Neural progenitor cell (in vitro differentiated cells): ENCODE measurements around the gene HUS1.
"Not testable (repeated sequence)": the region's sequence is repeated elsewhere in the genome, so short reads cannot be mapped to it uniquely, and the experiment has no call there.

Source experiments
- EZH2 ChIP-seq: fragments of 200-600 bp; sonication (generic); IDR thresholded peaks from 2 replicates; pipeline ENCODE4 v1.6.1; 2017; ENCODE audit warnings: antibody characterized with exemption, mild to moderate bottlenecking, moderate library complexity
- EZH2phosphoT487 ChIP-seq: fragments of 200-600 bp; sonication (generic); IDR thresholded peaks from 2 replicates; pipeline ENCODE4 v1.6.1; 2017; ENCODE audit warnings: antibody characterized with exemption
- TF ChIP-seq, protein P1 (sequence below): fragments of 200-600 bp; sonication (generic); IDR thresholded peaks from 2 replicates; pipeline ENCODE4 v1.5.1; 2017; ENCODE audit warnings: antibody characterized with exemption, mild to moderate bottlenecking

- not testable (repeated sequence) for TF ChIP-seq EZH2, EZH2phosphoT487
- TF ChIP-seq, protein P1, sequence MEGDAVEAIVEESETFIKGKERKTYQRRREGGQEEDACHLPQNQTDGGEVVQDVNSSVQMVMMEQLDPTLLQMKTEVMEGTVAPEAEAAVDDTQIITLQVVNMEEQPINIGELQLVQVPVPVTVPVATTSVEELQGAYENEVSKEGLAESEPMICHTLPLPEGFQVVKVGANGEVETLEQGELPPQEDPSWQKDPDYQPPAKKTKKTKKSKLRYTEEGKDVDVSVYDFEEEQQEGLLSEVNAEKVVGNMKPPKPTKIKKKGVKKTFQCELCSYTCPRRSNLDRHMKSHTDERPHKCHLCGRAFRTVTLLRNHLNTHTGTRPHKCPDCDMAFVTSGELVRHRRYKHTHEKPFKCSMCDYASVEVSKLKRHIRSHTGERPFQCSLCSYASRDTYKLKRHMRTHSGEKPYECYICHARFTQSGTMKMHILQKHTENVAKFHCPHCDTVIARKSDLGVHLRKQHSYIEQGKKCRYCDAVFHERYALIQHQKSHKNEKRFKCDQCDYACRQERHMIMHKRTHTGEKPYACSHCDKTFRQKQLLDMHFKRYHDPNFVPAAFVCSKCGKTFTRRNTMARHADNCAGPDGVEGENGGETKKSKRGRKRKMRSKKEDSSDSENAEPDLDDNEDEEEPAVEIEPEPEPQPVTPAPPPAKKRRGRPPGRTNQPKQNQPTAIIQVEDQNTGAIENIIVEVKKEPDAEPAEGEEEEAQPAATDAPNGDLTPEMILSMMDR, result not testable (repeated sequence)
These were observed 56.1 kb downstream of the HUS1 start for GRCh38 chr7:47923081-47923875.
